ENCODE data around the gene SIVA1.

Gene SIVA1

DNA sequence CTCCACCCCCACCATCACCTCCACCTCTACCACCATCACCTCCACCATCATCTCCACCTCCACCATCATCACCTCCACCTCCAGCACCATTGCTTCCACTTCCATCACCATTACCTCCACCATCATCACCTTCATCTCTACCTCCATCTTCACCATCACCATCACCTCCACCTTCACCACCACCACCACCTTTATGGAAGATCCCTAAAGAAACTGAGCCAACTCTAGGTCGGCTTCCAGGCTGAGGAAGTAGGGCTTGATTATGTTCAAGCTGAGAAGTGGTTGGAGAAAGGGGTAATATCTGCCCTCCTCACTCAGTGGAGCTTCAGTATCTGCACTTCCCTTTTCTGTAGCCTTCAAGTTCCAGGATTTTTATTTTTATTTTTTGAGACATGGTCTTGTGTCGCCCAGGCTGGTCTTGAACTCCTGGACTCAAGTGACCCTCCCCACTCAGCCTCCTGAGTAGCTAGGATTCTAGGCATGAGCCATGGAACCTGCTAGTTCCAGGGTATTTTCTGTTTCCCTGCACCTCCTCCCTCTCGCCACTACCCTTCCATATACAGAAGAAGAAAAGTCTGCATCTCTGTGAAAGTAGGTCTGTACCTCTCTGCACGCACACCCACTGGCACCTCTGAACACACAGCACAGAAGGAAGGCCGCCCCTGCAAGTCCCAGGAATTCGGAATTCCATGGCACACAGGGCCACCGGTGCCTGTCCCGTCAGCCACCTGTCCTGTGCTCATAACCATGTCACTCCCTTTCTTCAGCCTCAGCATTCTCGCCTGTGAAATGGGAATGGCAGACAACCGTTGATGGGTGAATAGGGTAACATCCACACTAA, 53.9 kb downstream of the SIVA1 start:
- no peak overlapping the region for H3K4me3 ChIP-seq (ENCODE audit: low read depth, low read length)
- H2AFZ ChIP-seq: no peak overlapping the region
- H3K27ac ChIP-seq: no peak overlapping the region
- H3K79me2 ChIP-seq: peaks cover 7% of the 10 kb centered on the region
- H3K36me3 ChIP-seq (ENCODE audit: control insufficient read depth, insufficient read depth, low read length): no peaks in the 10 kb centered on the region
- TF ChIP-seq, protein P1, sequence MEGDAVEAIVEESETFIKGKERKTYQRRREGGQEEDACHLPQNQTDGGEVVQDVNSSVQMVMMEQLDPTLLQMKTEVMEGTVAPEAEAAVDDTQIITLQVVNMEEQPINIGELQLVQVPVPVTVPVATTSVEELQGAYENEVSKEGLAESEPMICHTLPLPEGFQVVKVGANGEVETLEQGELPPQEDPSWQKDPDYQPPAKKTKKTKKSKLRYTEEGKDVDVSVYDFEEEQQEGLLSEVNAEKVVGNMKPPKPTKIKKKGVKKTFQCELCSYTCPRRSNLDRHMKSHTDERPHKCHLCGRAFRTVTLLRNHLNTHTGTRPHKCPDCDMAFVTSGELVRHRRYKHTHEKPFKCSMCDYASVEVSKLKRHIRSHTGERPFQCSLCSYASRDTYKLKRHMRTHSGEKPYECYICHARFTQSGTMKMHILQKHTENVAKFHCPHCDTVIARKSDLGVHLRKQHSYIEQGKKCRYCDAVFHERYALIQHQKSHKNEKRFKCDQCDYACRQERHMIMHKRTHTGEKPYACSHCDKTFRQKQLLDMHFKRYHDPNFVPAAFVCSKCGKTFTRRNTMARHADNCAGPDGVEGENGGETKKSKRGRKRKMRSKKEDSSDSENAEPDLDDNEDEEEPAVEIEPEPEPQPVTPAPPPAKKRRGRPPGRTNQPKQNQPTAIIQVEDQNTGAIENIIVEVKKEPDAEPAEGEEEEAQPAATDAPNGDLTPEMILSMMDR (IDR thresholded peaks at IDR 0.05): no peak
- no peak overlapping the region for H3K9ac ChIP-seq
- H3K9me3 ChIP-seq (ENCODE audit: control insufficient read depth, low read length): no peaks in the 10 kb centered on the region
- peaks cover under 1% of the 10 kb centered on the region for H3K4me1 ChIP-seq
- H3K4me2 ChIP-seq (ENCODE audit: low read length): no peak overlapping the region
- H3K27me3 ChIP-seq (ENCODE audit: control insufficient read depth, insufficient read depth, low read length): no peaks in the 10 kb centered on the region

DNA sequence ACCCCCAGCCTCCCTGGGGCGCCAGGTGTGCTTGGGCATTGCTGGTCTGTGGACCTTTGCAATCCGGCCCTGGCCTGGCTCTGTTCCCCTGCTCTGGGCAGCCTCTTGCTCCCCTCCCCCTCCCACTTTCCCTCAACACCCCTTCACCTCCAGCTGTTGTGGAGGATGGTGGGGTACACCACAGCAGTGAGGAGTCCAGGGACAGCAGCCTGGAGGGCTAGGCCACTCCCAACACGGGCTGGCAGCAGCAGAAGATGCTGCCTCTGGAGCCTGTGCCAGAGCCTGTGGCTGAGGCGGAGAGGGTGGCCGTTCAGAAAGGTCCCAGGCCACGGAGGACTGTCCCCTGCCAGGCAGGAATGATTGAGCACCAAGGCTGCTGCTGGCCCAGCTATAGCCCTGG, 55.5 kb downstream of the SIVA1 start:
- Histone ChIP-seq H3K27ac (no peak overlapping the region), H2AFZ (no peak overlapping the region), H3K9ac (no peak overlapping the region), H3K9me3 (ENCODE audit: control insufficient read depth, low read length) (no peaks in the 10 kb centered on the region), H3K4me3 (ENCODE audit: low read depth, low read length) (no peak overlapping the region), H3K36me3 (ENCODE audit: control insufficient read depth, insufficient read depth, low read length) (no peaks in the 10 kb centered on the region), H3K79me2 (peaks cover 7% of the 10 kb centered on the region), H3K27me3 (ENCODE audit: control insufficient read depth, insufficient read depth, low read length) (no peaks in the 10 kb centered on the region), H3K4me1 (no peaks in the 10 kb centered on the region), H3K4me2 (ENCODE audit: low read length) (no peak overlapping the region)
- TF ChIP-seq, protein P1 (IDR thresholded peaks at IDR 0.05): no peak
